Measurements from ENCODE around the gene ASB13.

The ASB13 gene

GRCh38 chr10:5691786-5692185 lies 25.4 kb upstream of the ASB13 start:
- TF ChIP-seq ZNF830 (tag by site-specific recombination; IDR thresholded peaks at IDR 0.05; ENCODE audit: low read depth): no peak
- 0 out of 2 replicates have a peak, but pooled peaks have one; percentile 47 for TF ChIP-seq ZNF10 (tag by site-specific recombination; IDR thresholded peaks at IDR 0.05)
- TF ChIP-seq ZNF302 (tag by site-specific recombination; IDR thresholded peaks at IDR 0.05; ENCODE audit: low read depth): no peak
- TF ChIP-seq PRDM1 (tag by site-specific recombination; IDR thresholded peaks at IDR 0.05): no peak
- TF ChIP-seq ELK4 (IDR thresholded peaks at IDR 0.05; ENCODE audit: borderline replicate concordance, low read depth, low read length): no peak
- no peak for TF ChIP-seq ZNF354C (tag by site-specific recombination; IDR thresholded peaks at IDR 0.05; ENCODE audit: borderline replicate concordance, low read depth)
- 0 out of 2 replicates have a peak, but pooled peaks have one; percentile 3 for TF ChIP-seq ZNF501 (tag by site-specific recombination; IDR thresholded peaks at IDR 0.05)
- no peak overlapping the region for H3K4me3 ChIP-seq (ENCODE audit: low read depth, low read length)
- H3K36me3 ChIP-seq (ENCODE audit: control insufficient read depth in 2 of 2, insufficient read depth in 1 of 2, low read length in 2 of 2): no peaks in the 10 kb centered on the region; a peak in 1 of 3 replicates
- H3K9me3 ChIP-seq (ENCODE audit: control insufficient read depth, insufficient read depth, low read depth, low read length): no peaks in the 10 kb centered on the region
- peak overlapping the region; percentile 80; the same call in 1 of the 2 replicates for H3K27ac ChIP-seq (ENCODE audit: extremely low read depth, low read depth, low read length)
- ChIA-PET POLR2A (interaction anchor here (0.6 to 1.5 kb wide), 4 partner anchors 8 to 198 kb away, joined by 3 to 7 read pairs (median 4); partner anchors contain the start of genes ANKRD16, FBH1 and TASOR2), CTCF (interaction anchor here (0.6 to 0.9 kb wide), 4 partner anchors 31 to 710 kb away, joined by 3 to 6 read pairs (median 4); no protein-coding TSS in a partner anchor)
- H3K4me1 ChIP-seq (ENCODE audit: control insufficient read depth, insufficient read depth, low read length): peaks cover 31% of the 10 kb centered on the region

GRCh38 chr10:5688587-5688986 lies 22.2 kb upstream of the ASB13 start:
- Histone ChIP-seq H3K9me3 (ENCODE audit: control insufficient read depth, insufficient read depth, low read depth, low read length) (no peaks in the 10 kb centered on the region), H3K36me3 (ENCODE audit: control insufficient read depth in 2 of 2, insufficient read depth in 1 of 2, low read length in 2 of 2) (no peaks in the 10 kb centered on the region; a peak in 1 of 3 replicates), H3K27ac (ENCODE audit: extremely low read depth, low read depth, low read length) (no peak overlapping the region), H3K4me3 (ENCODE audit: low read depth, low read length) (no peak overlapping the region), H3K4me1 (ENCODE audit: control insufficient read depth, insufficient read depth, low read length) (peaks cover 15% of the 10 kb centered on the region; the same call in 1 of the 2 replicates)
- ChIA-PET CTCF (interaction anchor here (0.9 kb wide), 1 partner anchor 59 kb away, joined by 3 read pairs; no protein-coding TSS in a partner anchor), POLR2A (interaction anchor here (1.3 kb wide), 1 partner anchor 28 kb away, joined by 3 read pairs; no protein-coding TSS in a partner anchor)
- TF ChIP-seq ZNF121 (tag by site-specific recombination; IDR thresholded peaks at IDR 0.05) (peak; percentile 91), ZNF366 (tag by site-specific recombination; conservative IDR thresholded peaks at IDR 0.05) (no peak)

GRCh38 chr10:5685764-5686240 lies 19.4 kb upstream of the ASB13 start:
- POLR2A ChIA-PET: no interaction called here
- peak overlapping the region; percentile 82 for H3K4me3 ChIP-seq (ENCODE audit: low read depth, low read length)
- H3K9me3 ChIP-seq (ENCODE audit: control insufficient read depth, insufficient read depth, low read depth, low read length): no peaks in the 10 kb centered on the region
- TF ChIP-seq ZNF660 (tag by site-specific recombination; IDR thresholded peaks at IDR 0.05) (0 out of 2 replicates have a peak, but pooled peaks have one; percentile 2), ZNF692 (tag by site-specific recombination; IDR thresholded peaks at IDR 0.05) (no peak)
- H3K27ac ChIP-seq (ENCODE audit: extremely low read depth, low read depth, low read length): peak overlapping the region; percentile 89
- CTCF ChIA-PET: interaction anchor here (0.7 kb wide), 1 partner anchor 15 kb away, joined by 3 read pairs; no protein-coding TSS in a partner anchor
- peaks cover 3% of the 10 kb centered on the region; the same call in 1 of the 2 replicates for H3K4me1 ChIP-seq (ENCODE audit: control insufficient read depth, insufficient read depth, low read length)
- no peaks in the 10 kb centered on the region; a peak in 1 of 3 replicates for H3K36me3 ChIP-seq (ENCODE audit: control insufficient read depth in 2 of 2, insufficient read depth in 1 of 2, low read length in 2 of 2)

GRCh38 chr10:5684971-5685763 lies 18.8 kb upstream of the ASB13 start:
- Histone ChIP-seq H3K4me1 (ENCODE audit: control insufficient read depth, insufficient read depth, low read length) (no peaks in the 10 kb centered on the region; the same call in 1 of the 2 replicates), H3K36me3 (ENCODE audit: control insufficient read depth in 2 of 2, insufficient read depth in 1 of 2, low read length in 2 of 2) (no peaks in the 10 kb centered on the region; a peak in 1 of 3 replicates), H3K9me3 (ENCODE audit: control insufficient read depth, insufficient read depth, low read depth, low read length) (no peaks in the 10 kb centered on the region), H3K4me3 (ENCODE audit: low read depth, low read length) (peak overlapping the region; percentile 82), H3K27ac (ENCODE audit: extremely low read depth, low read depth, low read length) (peak overlapping the region; percentile 89)
- POLR2A ChIA-PET: interaction anchor here (1.0 to 2.1 kb wide), 9 partner anchors 7 to 291 kb away, joined by 3 to 7 read pairs (median 5); partner anchors contain the start of genes ANKRD16, FBH1 and GDI2
- CTCF ChIA-PET: interaction anchor here (0.7 kb wide), 1 partner anchor 14 kb away, joined by 3 read pairs; no protein-coding TSS in a partner anchor
- TF ChIP-seq RBAK (tag by site-specific recombination; IDR thresholded peaks at IDR 0.05): no peak
- TF ChIP-seq ZNF785 (tag by site-specific recombination; IDR thresholded peaks at IDR 0.05): peak; percentile 60; the same call in 1 of the 2 replicates
- peak; percentile 20 for TF ChIP-seq SP7 (tag by site-specific recombination; IDR thresholded peaks at IDR 0.05)
- peak; percentile 33; the same call in 1 of the 2 replicates for TF ChIP-seq CTCF (tag by site-specific recombination; IDR thresholded peaks at IDR 0.05)
- TF ChIP-seq ZNF18 (tag by site-specific recombination; IDR thresholded peaks at IDR 0.05): no peak
- no peak for TF ChIP-seq HOXD13 (CRISPR knock-in tag; IDR thresholded peaks at IDR 0.05; ENCODE audit: borderline replicate concordance)
- TF ChIP-seq ZNF555 (tag by site-specific recombination; conservative IDR thresholded peaks at IDR 0.05): no peak
- no peak for TF ChIP-seq ZNF146 (tag by site-specific recombination; IDR thresholded peaks at IDR 0.05)

Measured in HEK293 (cell line).